GM06990 (cell line): ENCODE data around the gene SHANK1.

Experiments
- DNase-seq: peaks from one replicate; pipeline ENCODE4 v3.0.0-alpha.2; 2011; ENCODE audit not compliant: insufficient read length; ENCODE audit errors: extremely low read depth
- H3K27me3 ChIP-seq: replicated peaks from 2 replicates; pipeline ENCODE4 v1.6.0; 2011; ENCODE audit warnings: low read length; ENCODE audit not compliant: control insufficient read depth, insufficient read depth
- H3K36me3 ChIP-seq: 2 replicates; pipeline ENCODE4 v1.5.1; 2011; ENCODE audit warnings: low read length; ENCODE audit not compliant: control insufficient read depth, insufficient read depth
- H3K4me3 ChIP-seq: replicated peaks from 2 replicates; pipeline ENCODE4 v1.5.1; 2011; ENCODE audit warnings: low read depth, mild to moderate bottlenecking, control low read depth, low read length
- CTCF ChIP-seq: IDR thresholded peaks from 2 replicates; pipeline ENCODE4 v1.5.1; 2011; ENCODE audit warnings: low read length, control low read depth, mild to moderate bottlenecking, inconsistent platforms; ENCODE audit not compliant: insufficient read depth, poor library complexity, severe bottlenecking

The SHANK1 gene

GRCh38 chr19:50710612-50711011, 9.0 kb downstream of the SHANK1 start:
- no peaks in the 10 kb centered on the region for H3K36me3 ChIP-seq
- DNase-seq = no peak
- no peak for TF ChIP-seq CTCF
- peaks cover 1% of the 10 kb centered on the region for H3K27me3 ChIP-seq
- H3K4me3 ChIP-seq = no peak overlapping the region

- no peak for TF ChIP-seq CTCF
- no peak overlapping the region for H3K4me3 ChIP-seq
- no peak for DNase-seq
- H3K36me3 ChIP-seq = no peaks in the 10 kb centered on the region
- H3K27me3 ChIP-seq = peaks cover 1% of the 10 kb centered on the region
Measured at GRCh38 chr19:50710094-50710493, 9.5 kb downstream of the SHANK1 start.

GRCh38 chr19:50708179-50708879, 11.3 kb downstream of the SHANK1 start:
- no peaks in the 10 kb centered on the region for H3K36me3 ChIP-seq
- no peak for DNase-seq
- H3K4me3 ChIP-seq = no peak overlapping the region
- H3K27me3 ChIP-seq = peaks cover 1% of the 10 kb centered on the region
- no peak for TF ChIP-seq CTCF

- DNase-seq = no peak
- no peak for TF ChIP-seq CTCF
- Histone ChIP-seq H3K27me3 (peaks cover 1% of the 10 kb centered on the region), H3K36me3 (no peaks in the 10 kb centered on the region), H3K4me3 (no peak overlapping the region)
Measured at GRCh38 chr19:50706387-50706786, 13.2 kb downstream of the SHANK1 start.

- DNase-seq = no peak
Measured at GRCh38 chr19:50705422-50706019, 14.1 kb downstream of the SHANK1 start.

More at GRCh38 chr19:50705422-50706019, 14.1 kb downstream of the SHANK1 start:
- Histone ChIP-seq H3K27me3 (peaks cover 1% of the 10 kb centered on the region), H3K36me3 (no peaks in the 10 kb centered on the region), H3K4me3 (no peak overlapping the region)
- peak; percentile 87 for TF ChIP-seq CTCF
